Measurements from ENCODE around the gene TLE2.

Gene TLE2

DNA sequence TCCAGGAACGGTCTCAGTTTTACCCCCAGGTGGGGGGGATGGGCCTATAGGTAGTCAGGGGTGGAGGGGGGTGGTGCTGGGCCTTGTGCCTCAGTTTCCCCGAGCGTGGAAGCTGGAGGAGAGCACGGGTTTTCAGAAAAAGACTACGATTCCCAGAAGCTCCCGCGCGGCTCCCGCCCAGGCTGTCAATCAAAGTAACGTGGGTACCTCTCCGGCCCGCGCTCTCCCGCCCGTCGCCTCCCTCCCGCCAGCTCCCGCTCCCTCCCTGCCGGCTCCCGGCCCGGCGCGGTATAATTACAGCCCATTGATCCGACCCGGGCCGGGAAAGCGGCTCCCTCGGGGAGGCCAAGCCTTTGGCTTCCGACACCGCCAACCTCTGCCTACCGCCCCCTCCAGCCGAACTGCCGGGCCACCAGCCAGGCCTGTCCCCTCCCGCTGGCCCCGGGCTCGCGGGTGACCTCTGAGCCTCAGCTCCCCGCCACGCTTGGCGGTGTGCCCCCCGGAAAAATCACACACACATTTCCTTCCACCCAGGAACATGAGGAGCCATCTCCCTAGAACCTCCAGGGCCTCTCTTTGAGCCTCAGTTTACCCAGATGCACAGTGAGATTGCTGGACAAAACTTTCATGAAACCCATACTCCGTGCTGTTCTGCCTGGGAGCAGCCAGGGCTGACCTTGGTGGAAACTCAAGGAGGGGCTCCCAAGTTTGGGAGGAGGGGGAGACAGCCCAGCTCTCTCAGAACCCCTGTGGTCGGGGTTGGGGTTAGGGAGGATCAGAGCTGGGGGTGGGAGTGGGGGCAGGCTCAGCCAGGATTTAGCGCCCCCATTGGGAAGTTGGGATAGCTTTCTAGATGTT is 7.3 kb upstream of the TLE2 start:
- Histone ChIP-seq H3K9me3 (ENCODE audit: control insufficient read depth, insufficient read depth, low read length) (no peaks in the 10 kb centered on the region), H3K4me1 (ENCODE audit: insufficient read depth, low read length) (no peaks in the 10 kb centered on the region; the same call in 1 of the 2 replicates), H3K9ac (ENCODE audit: low read depth, low read length) (peak overlapping the region; percentile 70), H3K36me3 (ENCODE audit: insufficient read depth, low read length) (no peaks in the 10 kb centered on the region)

DNA sequence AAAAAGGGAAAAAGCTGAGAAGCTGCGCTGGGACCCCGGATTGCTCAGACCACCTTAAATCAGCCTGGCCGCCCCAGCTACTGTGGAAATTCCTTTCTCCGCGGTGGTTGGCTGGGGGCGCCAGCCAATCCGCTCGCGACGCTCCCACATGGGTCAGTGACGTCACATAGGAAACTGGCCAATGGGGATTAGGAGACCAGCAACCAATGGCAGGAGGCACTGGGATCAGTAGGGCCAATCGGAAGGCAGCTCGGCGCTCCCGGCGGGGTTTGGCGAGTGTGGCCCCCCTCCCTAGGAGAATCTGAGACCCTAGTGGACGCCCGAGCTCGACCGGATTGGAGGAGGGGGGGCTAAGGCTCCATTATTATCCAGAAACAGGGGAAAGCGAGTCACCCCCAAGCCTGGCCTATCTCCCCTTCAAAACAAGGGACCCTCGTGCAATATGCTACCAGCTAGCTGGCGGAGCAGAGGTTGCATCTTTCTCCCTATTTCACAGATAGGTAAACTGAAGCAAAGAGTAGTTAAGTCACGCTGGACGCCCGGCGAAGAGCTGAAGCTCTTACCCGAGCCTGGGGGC is 6.5 kb upstream of the TLE2 start:
- Histone ChIP-seq H3K36me3 (ENCODE audit: insufficient read depth, low read length) (no peaks in the 10 kb centered on the region), H3K9me3 (ENCODE audit: control insufficient read depth, insufficient read depth, low read length) (no peaks in the 10 kb centered on the region), H3K4me1 (ENCODE audit: insufficient read depth, low read length) (no peaks in the 10 kb centered on the region; the same call in 1 of the 2 replicates), H3K9ac (ENCODE audit: low read depth, low read length) (peak overlapping the region; percentile 70)

DNA sequence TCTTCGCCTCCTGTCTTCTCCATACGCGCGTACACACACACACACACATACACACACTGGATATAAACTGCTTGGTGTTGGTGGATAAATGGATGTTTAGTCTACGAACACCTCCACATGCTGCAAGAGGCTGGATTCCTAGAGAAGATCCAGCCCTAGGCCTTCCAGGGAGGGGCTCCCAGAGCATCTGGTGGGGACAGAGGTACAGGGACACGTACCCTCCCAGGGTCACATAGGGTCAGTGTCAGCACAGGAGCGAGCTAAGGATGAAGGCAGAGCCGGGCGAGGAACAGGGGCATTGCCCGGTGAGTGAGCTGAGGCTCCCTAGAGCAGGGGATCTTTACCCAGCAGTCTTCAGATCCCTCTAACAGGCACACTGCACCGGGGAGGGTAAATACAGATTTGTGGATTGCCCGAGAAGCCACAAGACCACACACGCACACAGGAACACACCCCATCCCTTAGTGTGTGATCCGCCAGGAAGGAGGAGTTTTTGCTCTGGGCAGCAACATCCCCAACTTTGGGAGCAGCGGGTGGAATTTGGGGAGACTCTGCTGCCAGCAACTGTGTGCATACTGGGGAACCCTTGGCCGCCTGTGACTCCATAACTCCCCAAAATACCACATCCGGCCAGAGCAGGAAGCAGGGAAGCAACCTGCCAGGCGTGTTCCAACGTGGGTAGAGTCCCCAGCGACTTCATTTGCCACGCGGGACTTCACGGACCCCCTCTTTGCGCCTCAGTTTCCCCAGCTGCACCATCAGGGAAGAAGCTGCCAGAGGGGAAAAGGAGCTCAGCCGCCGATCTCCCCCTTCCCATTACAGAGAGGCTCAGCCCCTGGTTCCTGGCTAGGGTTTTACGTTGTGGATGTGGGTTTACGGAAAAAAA is 5.8 kb upstream of the TLE2 start:
- no peaks in the 10 kb centered on the region for H3K9me3 ChIP-seq (ENCODE audit: control insufficient read depth, insufficient read depth, low read length)
- no peaks in the 10 kb centered on the region; the same call in 1 of the 2 replicates for H3K4me1 ChIP-seq (ENCODE audit: insufficient read depth, low read length)
- peak overlapping the region; percentile 70 for H3K9ac ChIP-seq (ENCODE audit: low read depth, low read length)
- H3K36me3 ChIP-seq (ENCODE audit: insufficient read depth, low read length) = no peaks in the 10 kb centered on the region

DNA sequence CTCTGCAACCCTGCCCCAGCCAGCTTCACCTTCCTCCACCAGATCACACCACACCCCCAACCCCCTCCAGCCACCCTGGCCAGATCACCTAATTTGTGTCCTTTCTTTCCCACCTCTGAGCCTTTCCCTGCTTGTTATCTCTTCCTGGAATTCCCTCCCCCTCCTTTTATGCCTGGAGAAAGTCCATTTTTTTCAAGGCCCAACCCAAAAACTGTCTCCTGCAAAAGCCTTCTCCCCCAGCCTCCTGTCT is 5.3 kb upstream of the TLE2 start:
- Histone ChIP-seq H3K4me1 (ENCODE audit: insufficient read depth, low read length) (no peaks in the 10 kb centered on the region; the same call in 1 of the 2 replicates), H3K9ac (ENCODE audit: low read depth, low read length) (peak overlapping the region; percentile 70; the same call in 1 of the 2 replicates), H3K9me3 (ENCODE audit: control insufficient read depth, insufficient read depth, low read length) (no peaks in the 10 kb centered on the region), H3K36me3 (ENCODE audit: insufficient read depth, low read length) (no peaks in the 10 kb centered on the region)

DNA sequence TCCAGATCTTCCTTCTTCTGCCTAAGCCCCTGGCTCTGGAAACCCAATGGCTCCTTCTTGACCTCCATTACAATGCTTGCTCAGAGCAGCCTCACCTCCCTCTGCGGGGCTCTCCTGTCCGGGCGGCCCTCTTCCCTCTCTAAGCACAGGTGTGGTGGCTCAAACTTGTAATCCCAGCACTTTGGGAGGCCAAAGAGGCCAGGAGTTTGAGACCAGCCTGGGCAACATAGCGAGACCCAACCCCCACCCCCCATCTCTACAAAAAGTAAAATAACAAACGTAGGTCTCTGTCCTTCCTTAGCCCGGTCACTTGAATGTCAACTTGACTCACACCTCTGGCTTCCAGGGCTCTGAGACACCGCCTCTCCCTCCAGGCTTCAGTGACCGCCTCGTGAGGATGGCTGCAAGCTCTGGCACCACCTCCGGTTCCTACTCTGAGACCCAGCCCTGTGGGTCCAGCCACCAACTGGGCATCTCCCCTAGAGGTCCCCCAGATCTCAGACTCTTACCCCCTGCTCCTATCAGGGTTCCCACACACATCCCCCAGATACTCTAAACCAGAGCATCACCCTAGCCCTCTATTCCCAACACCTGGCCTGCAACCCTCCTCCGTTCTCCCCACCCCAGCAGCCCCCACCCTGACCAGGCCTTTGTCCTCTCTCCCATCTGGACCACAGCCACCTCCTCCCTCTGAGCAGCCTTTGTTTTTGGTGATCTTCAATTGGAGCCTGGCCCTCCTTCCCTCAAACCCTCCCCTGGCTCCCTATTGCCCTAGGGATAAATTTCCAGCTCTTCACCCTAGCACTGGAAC is 4.7 kb upstream of the TLE2 start:
- peak overlapping the region; percentile 70; the same call in 1 of the 2 replicates for H3K9ac ChIP-seq (ENCODE audit: low read depth, low read length)
- H3K4me1 ChIP-seq (ENCODE audit: insufficient read depth, low read length) = no peaks in the 10 kb centered on the region; the same call in 1 of the 2 replicates
- H3K9me3 ChIP-seq (ENCODE audit: control insufficient read depth, insufficient read depth, low read length) = no peaks in the 10 kb centered on the region

DNA sequence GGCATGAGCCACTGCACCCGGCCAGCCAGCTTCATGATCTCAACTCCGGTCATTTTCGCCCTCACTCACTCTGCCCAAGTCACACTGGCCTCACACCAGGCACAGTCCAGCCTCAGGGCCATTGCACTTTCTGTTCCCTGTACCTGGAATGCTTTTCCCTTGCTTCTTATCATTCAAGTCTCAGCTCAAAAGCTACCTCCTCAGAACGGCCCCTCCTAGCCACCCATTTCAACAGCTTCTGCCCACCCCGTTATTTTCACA is 2.5 kb upstream of the TLE2 start:
- Histone ChIP-seq H3K9ac (ENCODE audit: low read depth, low read length) (no peak overlapping the region), H3K9me3 (ENCODE audit: control insufficient read depth, insufficient read depth, low read length) (no peaks in the 10 kb centered on the region), H3K36me3 (ENCODE audit: insufficient read depth, low read length) (no peaks in the 10 kb centered on the region), H3K4me1 (ENCODE audit: insufficient read depth, low read length) (no peaks in the 10 kb centered on the region; the same call in 1 of the 2 replicates)

More for the DNA sequence above, 4.7 kb upstream of the TLE2 start:
- no peaks in the 10 kb centered on the region for H3K36me3 ChIP-seq (ENCODE audit: insufficient read depth, low read length)

DNA sequence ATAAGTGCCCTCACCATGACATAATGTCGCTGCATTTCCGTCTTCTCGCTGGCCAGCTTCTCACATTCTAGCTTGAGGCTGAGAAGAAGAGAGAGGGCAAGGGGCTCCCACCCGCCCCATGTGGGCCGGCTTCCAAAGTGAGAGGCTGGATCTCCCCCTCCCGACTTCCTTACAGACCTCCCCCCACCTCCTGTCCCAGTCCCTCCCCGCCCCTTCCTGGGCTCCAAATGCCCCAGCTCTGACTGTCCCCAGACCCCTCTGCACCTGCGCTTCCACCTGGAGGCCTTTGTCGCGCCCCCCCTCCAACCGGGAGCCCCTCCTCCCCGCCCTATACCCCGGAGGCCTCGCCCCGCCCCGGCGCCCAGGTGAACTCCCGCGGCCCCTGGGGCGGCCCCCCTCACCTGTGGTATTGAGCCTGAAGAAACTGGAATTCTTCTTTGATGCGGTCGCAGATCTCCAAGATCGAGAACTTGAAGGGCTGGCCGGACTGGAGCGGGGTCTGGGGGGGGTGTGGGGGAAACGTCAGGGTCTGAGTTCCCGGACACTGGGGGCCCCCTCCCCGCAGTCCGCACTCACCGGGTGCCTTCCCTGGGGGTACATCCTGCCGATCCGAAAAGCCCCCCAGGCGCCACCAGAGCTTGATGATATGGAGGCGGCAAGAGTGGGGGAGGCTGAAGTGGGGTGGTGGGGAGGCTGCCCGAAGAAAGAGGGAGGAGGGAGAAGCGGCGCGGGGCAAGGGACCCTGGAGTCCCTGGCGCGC is 595 bp downstream of the TLE2 start:
- Histone ChIP-seq H3K9ac (ENCODE audit: low read depth, low read length) (peak overlapping the region; percentile 45; the same call in 1 of the 2 replicates), H3K9me3 (ENCODE audit: control insufficient read depth, insufficient read depth, low read length) (no peaks in the 10 kb centered on the region), H3K36me3 (ENCODE audit: insufficient read depth, low read length) (no peaks in the 10 kb centered on the region), H3K4me1 (ENCODE audit: insufficient read depth, low read length) (peaks cover 5% of the 10 kb centered on the region; the same call in 1 of the 2 replicates)

DNA sequence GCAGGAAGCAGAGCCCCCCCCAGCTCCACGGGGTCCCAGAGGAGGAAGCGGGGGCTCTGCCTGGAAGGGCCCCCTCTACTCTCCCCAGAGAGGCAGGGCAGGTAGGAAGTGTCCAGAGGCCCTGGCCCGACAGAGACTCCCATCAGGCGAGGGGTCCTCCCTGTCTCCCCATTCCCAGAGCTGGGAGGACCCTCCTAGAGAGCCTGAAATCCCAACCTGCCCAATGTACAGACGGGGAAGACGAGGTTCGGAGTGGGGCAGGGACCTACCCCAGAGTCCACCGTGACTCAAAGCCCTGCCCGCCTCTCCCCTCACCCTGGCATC is 1.1 kb downstream of the TLE2 start:
- no peaks in the 10 kb centered on the region for H3K9me3 ChIP-seq (ENCODE audit: control insufficient read depth, insufficient read depth, low read length)
- H3K4me1 ChIP-seq (ENCODE audit: insufficient read depth, low read length) = peaks cover 5% of the 10 kb centered on the region; the same call in 1 of the 2 replicates
- no peaks in the 10 kb centered on the region for H3K36me3 ChIP-seq (ENCODE audit: insufficient read depth, low read length)
- H3K9ac ChIP-seq (ENCODE audit: low read depth, low read length) = no peak overlapping the region

DNA sequence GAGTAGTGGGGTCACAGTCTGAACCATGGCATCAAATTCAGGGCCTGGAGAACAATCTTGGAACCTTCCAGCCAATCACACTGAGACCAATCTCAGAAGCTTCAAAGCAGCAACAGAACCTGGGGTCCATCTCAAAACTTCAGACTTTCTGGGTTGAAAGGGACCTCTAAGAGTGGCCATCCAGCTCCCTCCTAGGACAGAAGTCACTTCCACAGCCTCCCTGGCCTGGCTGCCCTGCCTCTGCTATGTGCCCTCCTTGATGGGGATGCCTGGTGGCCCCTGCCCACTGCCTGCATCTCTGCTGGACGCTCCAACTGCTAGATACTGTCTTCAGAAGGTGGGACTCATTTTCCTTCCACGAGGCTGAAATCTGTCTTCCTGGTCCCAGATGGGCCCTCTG is 1.8 kb downstream of the TLE2 start:
- no peak overlapping the region for H3K9ac ChIP-seq (ENCODE audit: low read depth, low read length)
- no peaks in the 10 kb centered on the region for H3K9me3 ChIP-seq (ENCODE audit: control insufficient read depth, insufficient read depth, low read length)
- peaks cover 5% of the 10 kb centered on the region; the same call in 1 of the 2 replicates for H3K4me1 ChIP-seq (ENCODE audit: insufficient read depth, low read length)
- no peaks in the 10 kb centered on the region for H3K36me3 ChIP-seq (ENCODE audit: insufficient read depth, low read length)

DNA sequence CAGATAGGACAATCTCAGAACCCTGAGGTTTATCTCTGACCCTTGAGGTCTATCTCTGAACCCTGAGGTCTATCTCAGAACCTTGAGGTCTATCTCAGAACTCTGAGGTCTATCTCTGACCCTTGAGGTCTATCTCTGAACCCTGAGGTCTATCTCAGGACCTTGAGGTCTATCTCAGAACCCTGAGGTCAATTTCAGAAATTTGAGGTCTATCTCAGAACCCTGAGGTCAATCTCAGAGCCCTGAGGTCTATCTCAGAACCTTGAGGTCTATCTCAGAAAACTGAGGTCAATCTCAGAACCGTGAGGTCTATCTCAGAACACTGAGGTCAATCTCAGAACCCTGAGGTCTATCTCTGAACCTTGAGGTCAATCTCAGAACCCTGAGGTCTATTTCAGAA is 2.3 kb downstream of the TLE2 start:
- H3K4me1 ChIP-seq (ENCODE audit: insufficient read depth, low read length) = peaks cover 5% of the 10 kb centered on the region; the same call in 1 of the 2 replicates
- H3K9ac ChIP-seq (ENCODE audit: low read depth, low read length) = no peak overlapping the region
- no peaks in the 10 kb centered on the region for H3K36me3 ChIP-seq (ENCODE audit: insufficient read depth, low read length)
- H3K9me3 ChIP-seq (ENCODE audit: control insufficient read depth, insufficient read depth, low read length) = no peaks in the 10 kb centered on the region

DNA sequence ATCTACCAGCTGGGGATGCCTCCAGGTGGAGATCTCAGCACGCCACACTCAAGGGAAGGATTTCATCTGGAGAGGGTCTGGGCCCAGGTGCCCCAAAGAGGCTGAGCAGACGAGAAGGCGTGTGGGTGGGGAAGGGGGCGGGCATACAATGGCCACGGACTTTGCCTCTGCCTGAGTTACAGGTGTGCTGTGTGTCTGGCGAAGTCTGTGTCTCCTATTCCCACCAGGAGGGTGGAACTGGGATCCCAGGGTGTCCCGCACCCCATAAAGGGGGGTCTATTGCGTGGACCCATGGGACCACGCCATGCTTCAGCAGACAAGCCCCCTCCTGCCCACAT is 3.6 kb downstream of the TLE2 start:
- H3K36me3 ChIP-seq (ENCODE audit: insufficient read depth, low read length) = no peaks in the 10 kb centered on the region
- H3K9ac ChIP-seq (ENCODE audit: low read depth, low read length) = peak overlapping the region; percentile 19; the same call in 1 of the 2 replicates

DNA sequence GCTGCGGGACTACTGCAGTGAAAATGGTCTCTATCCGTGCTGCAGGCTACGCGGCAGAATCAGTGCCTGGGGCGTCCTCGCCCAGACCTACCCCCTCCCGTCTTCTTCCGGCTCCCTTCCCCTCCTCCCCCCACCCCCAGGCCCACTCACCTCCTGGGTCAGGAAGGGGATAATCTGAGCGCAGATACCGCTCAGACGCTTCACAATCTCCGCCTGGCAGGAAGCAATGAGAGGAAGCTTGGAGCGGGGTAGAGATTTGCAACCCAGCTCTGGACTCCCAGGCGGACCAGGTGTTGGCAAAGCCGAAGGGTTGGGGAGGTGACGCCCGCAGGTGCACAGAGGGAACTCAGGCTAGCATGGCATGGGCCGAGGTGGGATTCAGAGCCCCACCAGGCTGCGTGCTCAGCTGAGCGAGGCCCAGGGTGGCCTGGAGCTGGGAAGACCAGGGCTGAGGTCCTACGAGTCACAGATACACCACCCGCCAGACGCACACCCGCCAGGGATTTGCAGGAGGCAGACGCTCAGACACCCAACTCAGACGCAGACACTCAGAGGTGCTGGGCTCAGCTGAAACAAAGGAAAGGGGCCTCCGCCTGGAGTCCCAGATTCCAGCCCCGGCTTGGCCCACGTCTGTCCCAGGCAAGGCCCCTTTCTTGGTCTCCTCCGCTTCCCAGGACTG is 4.1 kb downstream of the TLE2 start:
- no peaks in the 10 kb centered on the region for H3K9me3 ChIP-seq (ENCODE audit: control insufficient read depth, insufficient read depth, low read length)
- H3K36me3 ChIP-seq (ENCODE audit: insufficient read depth, low read length) = no peaks in the 10 kb centered on the region
- H3K9ac ChIP-seq (ENCODE audit: low read depth, low read length) = peak overlapping the region; percentile 19; the same call in 1 of the 2 replicates
- peaks cover 5% of the 10 kb centered on the region; the same call in 1 of the 2 replicates for H3K4me1 ChIP-seq (ENCODE audit: insufficient read depth, low read length)

More for the DNA sequence above, 3.6 kb downstream of the TLE2 start:
- Histone ChIP-seq H3K9me3 (ENCODE audit: control insufficient read depth, insufficient read depth, low read length) (no peaks in the 10 kb centered on the region), H3K4me1 (ENCODE audit: insufficient read depth, low read length) (peaks cover 5% of the 10 kb centered on the region; the same call in 1 of the 2 replicates)

DNA sequence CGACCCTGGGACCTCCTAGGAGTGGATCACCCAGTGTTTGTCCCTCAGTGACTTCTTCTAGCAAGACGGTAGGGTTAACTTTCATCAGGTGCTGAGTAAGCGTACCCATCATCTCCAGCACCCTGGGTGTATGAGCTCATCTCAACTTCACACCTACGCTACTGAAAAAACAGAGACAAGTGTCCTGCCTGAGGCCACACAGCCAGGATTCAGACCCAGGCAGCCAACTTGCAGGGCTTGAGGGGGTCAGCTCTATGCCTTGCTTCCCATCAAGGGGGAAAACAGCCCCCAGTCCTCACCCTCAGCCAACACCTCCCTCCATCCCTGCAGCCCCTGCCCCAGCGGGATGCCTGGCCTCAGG is 4.6 kb downstream of the TLE2 start:
- peaks cover 5% of the 10 kb centered on the region; the same call in 1 of the 2 replicates for H3K4me1 ChIP-seq (ENCODE audit: insufficient read depth, low read length)
- H3K36me3 ChIP-seq (ENCODE audit: insufficient read depth, low read length) = no peaks in the 10 kb centered on the region
- no peak overlapping the region for H3K9ac ChIP-seq (ENCODE audit: low read depth, low read length)
- no peaks in the 10 kb centered on the region for H3K9me3 ChIP-seq (ENCODE audit: control insufficient read depth, insufficient read depth, low read length)
